ENCODE data around the gene LRRD1. TPM values are rescaled to one million over a fixed set of nuclear protein-coding genes. Genes with fewer than 3 reads are reported as not detected.

Gene LRRD1
- total and polyA plus RNA-seq, 2 of the 8 experiments (the other 6 are each of a cell fraction or from before 2014, with no cell fraction given) = not detected

DNA sequence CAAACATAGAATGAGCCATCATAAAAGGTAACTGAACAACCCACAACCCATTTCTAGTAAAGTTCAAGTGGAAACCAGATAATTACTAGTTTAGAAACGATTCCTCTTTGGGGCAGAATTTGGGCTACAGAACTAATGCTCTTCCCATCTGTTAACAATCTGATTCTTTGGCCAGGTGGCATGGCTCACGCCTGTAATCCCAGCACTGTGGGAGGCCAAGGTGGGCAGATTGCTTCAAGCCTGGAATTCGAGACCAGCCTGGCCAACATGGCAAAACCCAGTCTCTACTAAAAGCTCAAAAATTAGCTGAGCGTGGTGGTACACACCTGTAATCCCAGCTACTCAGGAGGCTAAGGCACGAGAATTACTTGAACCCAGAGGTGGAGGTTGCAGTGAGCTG lies 63.1 kb downstream of the LRRD1 start:
- Histone ChIP-seq H3K27me3 (replicated peaks in 1 of 4; ENCODE audit: control insufficient read depth in 3 of 4, extremely low read depth in 1 of 4, insufficient read depth in 3 of 4, low read length in 3 of 4) (no peaks in the 10 kb centered on the region), H4K91ac (replicated peaks; ENCODE audit: insufficient read length, low read length) (no peak overlapping the region), H2AFZ (ENCODE audit: low read length) (no peak overlapping the region), H3K9me3 (ENCODE audit: insufficient read depth in 2 of 2, low read depth in 1 of 2, low read length in 1 of 2) (no peaks in the 10 kb centered on the region), H3K27ac (ENCODE audit: low read depth, low read length) (no peak overlapping the region), H3K23me2 (ENCODE audit: low read depth, low read length) (no peaks in the 10 kb centered on the region), H2BK20ac (ENCODE audit: low read length) (no peak overlapping the region), H4K5ac (ENCODE audit: insufficient read length, low read depth, low read length) (no peak overlapping the region), H2BK120ac (replicated peaks; ENCODE audit: low read depth, low read length) (no peak overlapping the region), H3K23ac (ENCODE audit: insufficient read length) (no peak overlapping the region), H3K56ac (replicated peaks; ENCODE audit: insufficient read length, low read depth, low read length) (no peak overlapping the region), H2AK5ac (ENCODE audit: low read depth, low read length) (no peak overlapping the region), H3K36me3 (ENCODE audit: control insufficient read depth in 2 of 4, insufficient read depth in 4 of 4, low read length in 3 of 4) (peaks cover 2 to 50% (median 10%) of the 10 kb centered on the region in 4 experiments; a peak in 6 of 8 replicates), H3K4ac (replicated peaks; ENCODE audit: insufficient read length, low read depth, low read length) (no peak overlapping the region), H3K4me3 (ENCODE audit: extremely low read depth in 1 of 4, insufficient read depth in 2 of 4, low read depth in 3 of 4, low read length in 4 of 4) (no peak overlapping the region), H3K4me2 (ENCODE audit: insufficient read depth in 1 of 2, low read depth in 2 of 2, low read length in 2 of 2) (no peak overlapping the region), H3K4me1 (replicated peaks in 1 of 4; ENCODE audit: control insufficient read depth in 3 of 4, insufficient read depth in 4 of 4, low read length in 3 of 4) (no peaks in the 10 kb centered on the region), H3K18ac (ENCODE audit: extremely low read depth, low read length) (no peak overlapping the region), H3K14ac (ENCODE audit: insufficient read length) (no peak overlapping the region), H2BK15ac (ENCODE audit: low read length) (no peak overlapping the region), H4K8ac (ENCODE audit: extremely low read depth, insufficient read depth, low read length) (no peak overlapping the region), H3K9ac (replicated peaks in 1 of 4; ENCODE audit: extremely low read depth in 1 of 4, low read depth in 3 of 4, low read length in 3 of 4) (no peak overlapping the region), H2BK5ac (ENCODE audit: low read depth, low read length) (no peak overlapping the region), H3K79me2 (ENCODE audit: control insufficient read depth in 1 of 2, insufficient read depth in 2 of 2, low read length in 2 of 2) (peaks cover 0 to 25% of the 10 kb centered on the region in 2 experiments; a peak in 2 of 4 replicates), H2BK12ac (ENCODE audit: low read depth, low read length) (no peak overlapping the region), H3K79me1 (ENCODE audit: low read depth, low read length) (peaks cover 2% of the 10 kb centered on the region; the same call in 1 of the 2 replicates), H4K20me1 (replicated peaks in 1 of 2; ENCODE audit: control insufficient read depth in 1 of 2, insufficient read depth in 2 of 2, low read length in 2 of 2) (peaks cover 3 to 6% of the 10 kb centered on the region in 2 experiments)
- ChIA-PET CTCF (ENCODE audit: partially characterized antibody) (no interaction called here), POLR2A (ENCODE audit: partially characterized antibody) (no interaction called here)
- FAIRE-seq (no peak), DNase-seq (ENCODE audit: low read depth in 1 of 2, low spot score in 2 of 2) (no peak)
- WGBS, 2 experiments (ENCODE audit: extremely low coverage in 1 of 2, insufficient coverage in 1 of 2, insufficient read length in 1 of 2, insufficient replicate concordance in 2 of 2, low coverage in 1 of 2, low lambda C conversion rate in 2 of 2, missing lambda C conversion rate in 1 of 2) = 92% methylated on average over 5 of the region's 5 CpGs; no CpG with 5 or more reads in 1 of the 2 experiments
- TF ChIP-seq SIN3A (conservative IDR thresholded peaks at IDR 0.05 in 1 of 2, IDR thresholded peaks at IDR 0.05 in 1 of 2; ENCODE audit: low read depth in 1 of 2, low read length in 2 of 2) (no peak), CEBPB (IDR thresholded peaks at IDR 0.05; ENCODE audit: low read depth, low read length) (no peak), PHF8 (conservative IDR thresholded peaks at IDR 0.05; ENCODE audit: low read depth, low read length) (no peak), CTCF (IDR thresholded peaks at IDR 0.05; ENCODE audit: control extremely low read depth in 1 of 3, insufficient read depth in 1 of 3, low read depth in 1 of 3, low read length in 3 of 3) (no peak), TBP (IDR thresholded peaks at IDR 0.05; ENCODE audit: low read depth, low read length) (no peak), RNF2 (IDR thresholded peaks at IDR 0.05; ENCODE audit: borderline replicate concordance, low read depth, low read length, missing control alignments, poor library complexity, severe bottlenecking) (no peak), KDM4A (IDR thresholded peaks at IDR 0.05; ENCODE audit: low read depth, low read length, severe bottlenecking) (no peak), HDAC2 (IDR thresholded peaks at IDR 0.05; ENCODE audit: borderline replicate concordance in 1 of 2, low read depth in 2 of 2, low read length in 2 of 2) (no peak), NRF1 (IDR thresholded peaks at IDR 0.05; ENCODE audit: low read depth, low read length) (no peak), KDM1A (IDR thresholded peaks at IDR 0.05; ENCODE audit: borderline replicate concordance, low read length) (no peak)
